ENCODE measurements around the gene CLIC5. TPM values are rescaled to one million over a fixed set of nuclear protein-coding genes. Genes with fewer than 3 reads are reported as not detected.

CLIC5 gene
- polyA plus RNA-seq, 3 donors, result not detected

DNA sequence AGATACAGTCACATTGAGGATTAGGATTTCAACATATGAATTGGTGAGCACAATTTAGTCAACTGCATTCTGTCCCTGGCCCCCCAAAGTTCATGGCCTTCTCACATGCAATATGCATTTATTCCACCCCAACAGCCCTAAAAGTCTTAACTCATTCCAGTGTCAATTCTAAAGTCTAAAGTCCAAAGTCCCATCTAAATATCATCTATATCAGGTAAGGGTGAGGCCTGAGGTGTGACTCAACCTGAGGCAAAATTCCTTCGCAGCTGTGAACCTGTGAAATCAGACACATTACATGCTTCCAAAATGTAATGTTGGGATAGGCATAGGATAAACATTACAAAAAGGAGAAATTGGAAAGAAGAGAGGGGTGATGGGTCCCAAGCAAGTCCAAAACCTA lies 27.8 kb downstream of the CLIC5 start:
- Histone ChIP-seq H3K27ac (ENCODE audit: low read depth in 1 of 2, low read length in 2 of 2) (no peak overlapping the region), H3K9ac (ENCODE audit: insufficient read depth, low read length, poor library complexity, severe bottlenecking) (no peak overlapping the region), H3K79me2 (ENCODE audit: insufficient read depth, low read length) (no peaks in the 10 kb centered on the region), H2AFZ (ENCODE audit: insufficient read depth, low read depth, low read length, poor library complexity, severe bottlenecking) (no peak overlapping the region), H3K9me3 (replicated peaks in 1 of 2; ENCODE audit: control insufficient read depth in 1 of 2, insufficient read depth in 1 of 2, low read length in 2 of 2) (no peaks in the 10 kb centered on the region), H3K4me2 (replicated peaks; ENCODE audit: extremely low read depth, low read length, poor library complexity, severe bottlenecking) (no peak overlapping the region), H3K36me3 (replicated peaks in 1 of 2; ENCODE audit: control insufficient read depth in 1 of 2, insufficient read depth in 2 of 2, low read length in 2 of 2) (no peaks in the 10 kb centered on the region), H3K27me3 (ENCODE audit: control insufficient read depth in 2 of 2, insufficient read depth in 2 of 2, low read length in 2 of 2) (no peaks in the 10 kb centered on the region), H3K4me3 (replicated peaks in 1 of 3; ENCODE audit: low read depth in 2 of 3, low read length in 3 of 3) (no peak overlapping the region), H4K20me1 (ENCODE audit: insufficient read depth, low read length) (no peaks in the 10 kb centered on the region), H3K4me1 (ENCODE audit: control insufficient read depth in 1 of 2, insufficient read depth in 2 of 2, low read length in 2 of 2) (no peaks in the 10 kb centered on the region)
- intact Hi-C loops (cut with micrococcal nuclease), result no loop called here
- no CpG with 5 or more reads among the region's 1 CpG for WGBS (ENCODE audit: insufficient coverage)
- Mint-ChIP-seq H3K4me3 (no peak overlapping the region), H3K27ac (no peak overlapping the region), H3K4me1 (no peaks in the 10 kb centered on the region), H3K9me3 (peaks cover 0 to 4% (median 0%) of the 10 kb centered on the region in 7 donors), H3K27me3 (ENCODE audit: low read depth in 3 of 3) (peaks cover 0 to 1% (median 0%) of the 10 kb centered on the region in 3 donors), H3K36me3 (no peaks in the 10 kb centered on the region)
- no peak for DNase-seq
- TF ChIP-seq, protein P1, sequence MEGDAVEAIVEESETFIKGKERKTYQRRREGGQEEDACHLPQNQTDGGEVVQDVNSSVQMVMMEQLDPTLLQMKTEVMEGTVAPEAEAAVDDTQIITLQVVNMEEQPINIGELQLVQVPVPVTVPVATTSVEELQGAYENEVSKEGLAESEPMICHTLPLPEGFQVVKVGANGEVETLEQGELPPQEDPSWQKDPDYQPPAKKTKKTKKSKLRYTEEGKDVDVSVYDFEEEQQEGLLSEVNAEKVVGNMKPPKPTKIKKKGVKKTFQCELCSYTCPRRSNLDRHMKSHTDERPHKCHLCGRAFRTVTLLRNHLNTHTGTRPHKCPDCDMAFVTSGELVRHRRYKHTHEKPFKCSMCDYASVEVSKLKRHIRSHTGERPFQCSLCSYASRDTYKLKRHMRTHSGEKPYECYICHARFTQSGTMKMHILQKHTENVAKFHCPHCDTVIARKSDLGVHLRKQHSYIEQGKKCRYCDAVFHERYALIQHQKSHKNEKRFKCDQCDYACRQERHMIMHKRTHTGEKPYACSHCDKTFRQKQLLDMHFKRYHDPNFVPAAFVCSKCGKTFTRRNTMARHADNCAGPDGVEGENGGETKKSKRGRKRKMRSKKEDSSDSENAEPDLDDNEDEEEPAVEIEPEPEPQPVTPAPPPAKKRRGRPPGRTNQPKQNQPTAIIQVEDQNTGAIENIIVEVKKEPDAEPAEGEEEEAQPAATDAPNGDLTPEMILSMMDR (IDR thresholded peaks at IDR 0.05), result no peak

DNA sequence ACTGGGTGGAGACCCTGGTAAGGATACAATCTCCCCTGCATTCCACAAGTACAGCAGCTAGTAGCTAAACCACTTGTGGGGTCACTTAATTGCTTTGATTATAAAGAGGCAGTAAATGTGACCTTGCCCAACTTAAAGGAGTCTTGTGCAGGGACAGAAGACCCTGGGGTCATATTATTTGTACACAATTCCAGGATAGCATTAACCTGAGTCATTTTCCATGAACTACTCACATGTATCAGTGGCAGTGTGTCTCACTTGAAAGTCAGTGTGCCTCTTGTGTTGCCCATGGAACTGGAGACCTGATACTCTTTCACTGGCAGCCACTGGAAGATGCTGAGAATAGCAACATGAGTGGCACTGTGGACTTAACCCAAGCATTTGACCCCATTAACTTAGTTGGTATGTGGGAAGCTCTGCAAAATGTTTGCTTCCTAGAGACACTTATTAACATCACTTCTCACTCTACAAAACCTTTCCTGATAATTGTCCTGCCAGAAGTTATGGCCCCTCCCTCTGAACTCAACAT lies 28.9 kb downstream of the CLIC5 start:
- peaks cover 0 to 1% (median 0%) of the 10 kb centered on the region in 3 donors for H3K27me3 Mint-ChIP-seq (ENCODE audit: low read depth in 3 of 3)
- Histone ChIP-seq H3K27me3 (ENCODE audit: control insufficient read depth in 2 of 2, insufficient read depth in 2 of 2, low read length in 2 of 2) (no peaks in the 10 kb centered on the region), H3K4me1 (ENCODE audit: control insufficient read depth in 1 of 2, insufficient read depth in 2 of 2, low read length in 2 of 2) (no peaks in the 10 kb centered on the region), H3K9ac (ENCODE audit: insufficient read depth, low read length, poor library complexity, severe bottlenecking) (no peak overlapping the region), H3K27ac (ENCODE audit: low read depth in 1 of 2, low read length in 2 of 2) (no peak overlapping the region), H2AFZ (ENCODE audit: insufficient read depth, low read depth, low read length, poor library complexity, severe bottlenecking) (no peak overlapping the region), H3K4me2 (replicated peaks; ENCODE audit: extremely low read depth, low read length, poor library complexity, severe bottlenecking) (no peak overlapping the region), H3K4me3 (replicated peaks in 1 of 3; ENCODE audit: low read depth in 2 of 3, low read length in 3 of 3) (no peak overlapping the region), H3K79me2 (ENCODE audit: insufficient read depth, low read length) (no peaks in the 10 kb centered on the region), H3K36me3 (replicated peaks in 1 of 2; ENCODE audit: control insufficient read depth in 1 of 2, insufficient read depth in 2 of 2, low read length in 2 of 2) (no peaks in the 10 kb centered on the region), H3K9me3 (replicated peaks in 1 of 2; ENCODE audit: control insufficient read depth in 1 of 2, insufficient read depth in 1 of 2, low read length in 2 of 2) (no peaks in the 10 kb centered on the region), H4K20me1 (ENCODE audit: insufficient read depth, low read length) (no peaks in the 10 kb centered on the region)
- no peak overlapping the region for H3K27ac Mint-ChIP-seq
- peaks cover 0 to 4% (median 0%) of the 10 kb centered on the region in 7 donors for H3K9me3 Mint-ChIP-seq
- no peaks in the 10 kb centered on the region for H3K4me1 Mint-ChIP-seq
- intact Hi-C loops (cut with micrococcal nuclease), result no loop called here
- H3K4me3 Mint-ChIP-seq, result no peak overlapping the region
- TF ChIP-seq, protein P1 (IDR thresholded peaks at IDR 0.05), result no peak
- no peaks in the 10 kb centered on the region for H3K36me3 Mint-ChIP-seq
- DNase-seq, result no peak

Data from CD14-positive monocyte (primary cell).